K562 (cell line): ENCODE results near the gene IGSF23. TPM values are rescaled to one million over a fixed set of nuclear protein-coding genes. Genes with fewer than 3 reads are reported as not detected.

Experiments
- BMI1 ChIP-seq: fragments of 150-350 bp; IDR thresholded peaks from 2 replicates; pipeline ENCODE4 v1.6.1; 2014; ENCODE audit warnings: low read length
- CBX3 ChIP-seq, 2 experiments: IDR thresholded peaks; 1 replicate in 1 of 2; 2 replicates in 1 of 2; pipeline ENCODE4 v1.6.1; 2012; ENCODE audit warnings: inconsistent platforms in 2 of 2, low read length in 2 of 2, borderline replicate concordance in 1 of 2, control low read depth in 1 of 2
- DDX20 ChIP-seq: fragments of 450-650 bp; IDR thresholded peaks from 2 replicates; pipeline ENCODE4 v1.6.1; 2016; ENCODE audit warnings: missing genetic modification characterization, low read depth, mild to moderate bottlenecking, missing compliant biosample characterization, moderate library complexity
- FOS ChIP-seq: IDR thresholded peaks from 3 replicates; pipeline ENCODE4 v1.6.1; 2011; ENCODE audit not compliant: insufficient read length; ENCODE audit errors: extremely low read depth
- HNRNPL ChIP-seq: fragments of 200-400 bp; formaldehyde crosslinking; IDR thresholded peaks from 2 replicates; pipeline ENCODE4 v1.6.1; 2017; ENCODE audit warnings: low read depth, mild to moderate bottlenecking, low read length
- IFI16 ChIP-seq: fragments of 250-450 bp; sonication (Bioruptor Pico); IDR thresholded peaks from 2 replicates; pipeline ENCODE4 v2.1.2; 2022; ENCODE audit warnings: mild to moderate bottlenecking, inconsistent platforms
- L3MBTL2 ChIP-seq: fragments of 450-650 bp; IDR thresholded peaks from 2 replicates; pipeline ENCODE4 v1.6.1; 2016; ENCODE audit warnings: mild to moderate bottlenecking, moderate library complexity
- MCM7 ChIP-seq, 2 experiments: fragments of 450-650 bp; IDR thresholded peaks; 2 replicates each; pipeline ENCODE4 v1.6.1; 2016 to 2018
- MLLT1 ChIP-seq, 2 experiments: fragments of 450-650 bp; IDR thresholded peaks; 2 replicates each; pipeline ENCODE4 v1.6.1; 2016
- PBX2 ChIP-seq, 2 experiments: IDR thresholded peaks in 1 of 2; conservative IDR thresholded peaks in 1 of 2; 2 replicates each; pipeline ENCODE4 v1.6.1; 2016; ENCODE audit warnings: low read depth in 2 of 2, mild to moderate bottlenecking in 1 of 2, missing compliant biosample characterization in 1 of 2, missing genetic modification characterization in 1 of 2, moderate library complexity in 1 of 2
- PURB ChIP-seq: sonication (generic); formaldehyde crosslinking; IDR thresholded peaks from 2 replicates; pipeline ENCODE4 v1.9.0; 2021; ENCODE audit warnings: low read depth, mild to moderate bottlenecking, missing genetic modification reagents
- RBM15 ChIP-seq: fragments of 200-400 bp; formaldehyde crosslinking; IDR thresholded peaks from 2 replicates; pipeline ENCODE4 v1.6.1; 2018; ENCODE audit warnings: mild to moderate bottlenecking, low read length, moderate library complexity; ENCODE audit not compliant: insufficient read depth
- SMAD2 ChIP-seq: fragments of 150-350 bp; IDR thresholded peaks from 2 replicates; pipeline ENCODE4 v1.6.1; 2014; ENCODE audit warnings: low read depth, mild to moderate bottlenecking, low read length
- SRSF1 ChIP-seq: fragments of 200-400 bp; formaldehyde crosslinking; IDR thresholded peaks from 2 replicates; pipeline ENCODE4 v1.6.1; 2017; ENCODE audit warnings: mild to moderate bottlenecking, low read depth, low read length, moderate library complexity
- THRAP3 ChIP-seq: fragments of 450-650 bp; IDR thresholded peaks from 2 replicates; pipeline ENCODE4 v1.6.1; 2016; ENCODE audit warnings: mild to moderate bottlenecking, inconsistent platforms, borderline replicate concordance
- ZBTB5 ChIP-seq: fragments of 450-650 bp; IDR thresholded peaks from 2 replicates; pipeline ENCODE4 v1.6.1; 2017; ENCODE audit warnings: antibody characterized with exemption
- ZFP1 ChIP-seq: fragments of 450-650 bp; formaldehyde crosslinking; IDR thresholded peaks from 2 replicates; pipeline ENCODE4 v1.4.0; 2020; ENCODE audit warnings: mild to moderate bottlenecking, mixed read lengths
- ZNF395 ChIP-seq: fragments of 200-800 bp; sonication (Bioruptor generic); IDR thresholded peaks from 2 replicates; pipeline ENCODE4 v1.6.1; 2017; ENCODE audit warnings: missing genetic modification characterization, missing compliant biosample characterization
- ZNF408 ChIP-seq: fragments of 250-450 bp; sonication (Bioruptor Pico); IDR thresholded peaks from 2 replicates; pipeline ENCODE4 v1.4.0; 2020; ENCODE audit warnings: low read depth, mild to moderate bottlenecking, moderate library complexity
- ZNF77 ChIP-seq: fragments of 250-450 bp; sonication (Bioruptor Pico); IDR thresholded peaks from 2 replicates; pipeline ENCODE4 v1.5.0; 2020
- ZNF785 ChIP-seq: fragments of 250-450 bp; sonication (Bioruptor Pico); IDR thresholded peaks from 2 replicates; pipeline ENCODE4 v1.4.0; 2020; ENCODE audit warnings: mild to moderate bottlenecking
- polyA plus RNA-seq, 8 experiments: library from polyadenylated mRNA; depleted of rRNA in 4 of 8; stranded (reverse) in 5 of 8; unstranded in 3 of 8; fragments of >200 nt; fragmentation: Nextera tagmentation in 2 of 8; fragmentation: Illumina TruSeq in 1 of 8; extraction: Ambion mirVana in 2 of 8; extraction: Trizol in 1 of 8; gene quantifications; 2 replicates each; pipeline versions ENCODE4 v1.2.1 to v1.2.3, GENCODE V29; 2011 to 2014; ENCODE audit warnings: inconsistent platforms in 1 of 8, missing spikeins in 1 of 8
- total RNA-seq, 7 experiments: library from RNA; depleted of rRNA in 6 of 7; stranded (reverse); fragments of >200 nt in 6 of 7; fragmentation: Illumina TruSeq in 2 of 7; extraction: Trizol in 2 of 7; gene quantifications; 2 replicates each; pipeline versions ENCODE4 v1.2.1 to v1.2.3, GENCODE V29; 2011 to 2021; ENCODE audit warnings: low replicate concordance in 1 of 7

IGSF23 gene
- total and polyA plus RNA-seq, 9 of the 15 experiments (the other 6 are each of a cell fraction or from before 2014, with no cell fraction given): not detected

- TF ChIP-seq PBX2 (CRISPR knock-in tag; IDR thresholded peaks at IDR 0.05; ENCODE audit: low read depth): no peak
- TF ChIP-seq PBX2 (tag; conservative IDR thresholded peaks at IDR 0.05; ENCODE audit: low read depth): no peak
- no peak for TF ChIP-seq ZNF785 (CRISPR knock-in tag)
- no peak for TF ChIP-seq L3MBTL2
- peak; percentile 34; the same call in 1 of the 2 replicates for TF ChIP-seq ZNF395 (CRISPR knock-in tag)
- no peak for TF ChIP-seq BMI1
- no peak for TF ChIP-seq SMAD2
- TF ChIP-seq RBM15: no peak
- no peak for TF ChIP-seq CBX3 (IDR thresholded peaks at IDR 0.05; ENCODE audit: borderline replicate concordance in 1 of 2, low read length in 2 of 2)
- no peak for TF ChIP-seq ZNF77
- TF ChIP-seq IFI16: no peak
- no peak for TF ChIP-seq MLLT1 (IDR thresholded peaks at IDR 0.05)
- TF ChIP-seq HNRNPL: no peak
- TF ChIP-seq PURB (CRISPR knock-in tag): no peak
- TF ChIP-seq ZFP1: no peak
- TF ChIP-seq ZNF408 (CRISPR knock-in tag): no peak
- no peak for TF ChIP-seq ZBTB5
- TF ChIP-seq DDX20: no peak
- TF ChIP-seq SRSF1: no peak
- TF ChIP-seq THRAP3: no peak
- no peak for TF ChIP-seq FOS
- no peak for TF ChIP-seq MCM7 (IDR thresholded peaks at IDR 0.05)
These were observed 27.8 kb upstream of the IGSF23 start (continued) for GRCh38 chr19:44585371-44586133.
